GM19328 (cell line): Measurements from ENCODE around the gene RBMS1.

Source experiments
- ATAC-seq: cut with Tn5 transposase; IDR thresholded peaks from one replicate; pipeline ENCODE4 v1.9.1; 2021; ENCODE audit warnings: mild to moderate bottlenecking, moderate library complexity; ENCODE audit not compliant: unreplicated experiment

The RBMS1 gene

DNA sequence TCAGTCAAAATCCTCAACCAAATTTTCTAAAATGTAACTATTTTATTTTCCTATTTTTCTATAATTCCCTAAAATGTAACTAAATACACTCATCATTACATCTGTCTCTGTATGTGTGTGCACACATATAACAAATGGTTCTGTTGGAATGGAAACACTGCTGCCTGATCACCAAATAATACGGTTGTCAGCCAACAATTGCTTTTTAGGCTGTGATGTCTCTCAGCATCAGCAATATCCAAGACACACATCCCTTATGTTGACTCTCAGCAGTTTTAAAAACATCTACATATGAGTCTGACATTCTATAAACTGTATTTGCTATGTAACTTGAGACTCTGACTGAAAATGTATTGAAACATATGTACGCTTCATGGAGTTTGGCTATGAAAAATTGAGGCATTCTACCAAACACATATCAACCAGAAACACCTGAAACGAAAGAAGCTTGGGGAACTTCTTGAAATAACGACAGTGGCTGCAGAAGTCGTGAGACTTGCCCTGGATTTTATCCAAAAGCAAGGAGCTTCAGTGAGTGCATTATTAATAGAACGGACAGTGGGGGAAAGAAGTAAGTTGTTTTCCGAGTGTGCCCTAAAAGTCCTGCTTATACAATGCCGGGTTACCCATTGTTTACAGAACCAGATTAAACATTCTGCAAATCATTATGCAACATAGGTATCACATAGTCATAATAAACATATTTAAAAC lies 183.3 kb downstream of the RBMS1 start:
- ATAC-seq: no peak

DNA sequence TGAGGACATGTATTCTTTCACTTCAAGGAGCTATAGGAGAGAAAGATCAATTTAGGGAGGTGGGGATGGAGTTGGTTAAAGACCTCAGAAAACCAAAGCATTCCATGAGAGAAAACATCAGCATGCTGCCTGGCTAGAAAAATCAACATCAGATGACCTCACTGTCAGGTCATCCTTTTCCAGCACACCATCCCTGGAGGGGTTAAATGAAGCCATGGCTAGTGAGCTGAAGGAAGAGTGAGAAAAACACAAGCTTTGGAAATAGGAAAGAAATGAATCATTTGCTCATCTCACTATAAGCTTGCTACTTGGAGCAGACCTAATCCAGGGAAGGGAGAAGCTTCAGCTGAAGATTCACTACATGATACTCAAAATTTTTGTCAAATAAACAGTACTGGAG lies 184.0 kb downstream of the RBMS1 start:
- no peak for ATAC-seq

DNA sequence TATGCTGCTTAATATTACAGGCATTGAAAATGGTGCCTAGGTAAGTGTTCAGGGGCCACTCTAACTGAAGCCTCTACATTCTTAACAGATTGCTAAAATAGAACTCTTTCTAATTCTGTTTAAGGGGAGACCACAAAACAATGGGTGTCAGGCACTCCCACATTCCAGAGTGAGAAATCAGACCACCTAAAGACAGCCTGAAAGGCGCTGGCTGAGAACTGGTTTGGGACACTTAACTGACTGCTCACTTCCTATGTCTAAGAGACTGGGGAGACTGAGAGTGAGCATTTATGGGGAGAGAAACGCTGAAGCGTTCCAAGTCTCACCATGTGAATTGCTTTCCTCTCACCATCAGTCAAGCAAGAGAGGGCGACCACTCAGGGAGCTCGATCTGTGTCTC lies 184.7 kb downstream of the RBMS1 start:
- ATAC-seq: no peak

DNA sequence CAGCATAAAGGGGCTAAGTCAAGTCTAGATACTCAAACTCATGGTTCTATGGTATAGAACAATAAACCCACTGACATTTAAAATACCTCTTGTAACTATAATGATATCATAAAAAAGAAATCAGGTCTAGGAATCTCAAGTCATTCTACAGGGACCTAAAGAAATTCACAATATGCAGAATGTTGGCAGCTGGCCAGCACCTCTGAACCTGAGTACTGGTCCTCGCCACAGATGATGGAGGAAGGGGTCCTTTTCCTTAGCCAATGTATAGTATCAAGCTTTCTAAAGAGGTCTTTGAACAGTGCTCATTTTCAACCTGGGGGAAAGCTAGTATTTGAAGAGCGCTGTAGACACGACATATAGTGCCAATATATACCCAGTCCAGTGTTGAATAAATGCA lies 185.1 kb downstream of the RBMS1 start:
- ATAC-seq: no peak

DNA sequence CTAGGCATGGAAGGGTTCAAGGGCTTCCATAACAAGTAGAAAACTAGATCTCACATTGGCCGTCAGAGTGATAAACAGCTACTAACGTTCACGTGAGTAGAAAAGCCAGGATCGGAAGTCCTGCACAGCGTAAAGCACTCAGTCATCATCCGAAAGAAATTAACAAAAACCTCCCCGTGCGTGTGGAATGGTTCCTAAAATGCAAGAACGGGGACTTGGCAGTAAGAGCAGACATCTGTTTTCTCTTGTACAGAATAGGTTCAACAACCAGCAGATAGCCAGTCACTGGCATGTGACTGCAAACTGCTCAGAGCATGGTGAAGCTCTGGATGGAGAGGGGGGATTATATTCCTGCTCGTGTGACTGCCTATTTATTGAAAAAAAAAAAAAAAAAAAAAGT lies 186.6 kb downstream of the RBMS1 start:
- ATAC-seq: no peak

DNA sequence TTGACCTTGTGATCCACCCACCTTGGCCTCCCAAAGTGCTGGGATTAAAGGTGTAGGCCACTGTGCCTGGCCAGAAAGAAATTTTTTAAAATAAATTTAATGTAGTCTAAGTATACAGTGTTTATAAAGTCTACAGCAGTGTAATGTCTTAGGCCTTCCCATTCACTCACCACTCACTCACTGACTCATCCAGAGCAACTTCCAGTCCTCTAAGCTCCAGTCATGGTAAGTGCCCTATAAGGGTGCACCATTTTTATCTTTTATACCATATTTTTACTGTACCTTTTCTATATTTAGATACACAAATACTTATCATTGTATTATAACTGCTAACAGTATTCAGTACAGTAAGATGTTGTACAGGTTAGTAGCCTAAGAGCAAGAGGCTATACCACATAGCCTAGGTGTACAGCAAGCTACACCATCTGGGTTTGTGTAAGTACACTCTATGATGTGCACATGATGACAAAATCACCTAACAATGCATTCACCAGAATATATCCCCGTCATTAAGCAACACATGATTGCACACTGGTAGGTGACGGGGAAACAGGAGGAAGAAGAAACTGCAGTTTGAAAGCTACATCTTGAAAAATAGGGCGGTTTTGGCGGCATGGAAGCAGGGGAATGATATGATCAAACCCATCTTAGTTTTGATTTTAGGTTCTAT lies 188.4 kb downstream of the RBMS1 start:
- ATAC-seq: no peak

DNA sequence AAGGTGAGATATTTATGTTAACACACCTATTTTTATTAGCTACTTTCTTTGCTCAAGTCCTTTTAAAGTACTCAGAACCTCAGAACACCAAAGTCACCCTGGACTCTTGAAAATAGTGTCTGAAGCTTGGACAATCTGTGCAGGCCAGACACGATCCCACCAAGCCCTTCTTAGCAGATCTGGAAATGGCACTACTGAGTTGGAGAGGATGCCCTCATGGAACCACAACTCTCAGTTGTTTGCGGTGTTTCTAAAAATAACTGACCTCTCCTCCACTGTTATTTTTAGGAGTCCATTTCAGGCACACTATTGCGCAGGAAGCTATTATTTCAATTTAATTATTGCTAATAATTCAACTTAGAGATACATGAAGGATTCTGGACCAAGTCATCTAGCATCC lies 190.1 kb downstream of the RBMS1 start:
- no peak for ATAC-seq

DNA sequence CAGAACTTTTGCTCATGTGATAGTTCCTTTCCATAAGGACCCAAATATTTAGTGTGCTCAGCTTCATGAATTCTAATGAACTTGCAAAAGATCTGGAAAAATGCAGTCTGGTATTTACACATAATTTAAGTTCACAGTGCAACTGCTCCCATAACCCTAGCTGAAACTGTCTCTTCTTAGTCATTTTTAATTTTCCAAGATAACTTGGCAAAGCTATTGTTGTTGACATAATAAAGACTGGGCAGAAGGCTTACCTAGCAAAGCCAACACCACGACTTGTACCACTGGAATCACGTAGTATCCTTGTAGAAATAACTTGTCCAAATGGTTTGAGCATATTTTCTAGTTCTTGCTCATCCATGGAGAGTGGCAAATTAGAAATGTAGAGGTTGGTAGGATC lies 190.5 kb downstream of the RBMS1 start:
- ATAC-seq: no peak

DNA sequence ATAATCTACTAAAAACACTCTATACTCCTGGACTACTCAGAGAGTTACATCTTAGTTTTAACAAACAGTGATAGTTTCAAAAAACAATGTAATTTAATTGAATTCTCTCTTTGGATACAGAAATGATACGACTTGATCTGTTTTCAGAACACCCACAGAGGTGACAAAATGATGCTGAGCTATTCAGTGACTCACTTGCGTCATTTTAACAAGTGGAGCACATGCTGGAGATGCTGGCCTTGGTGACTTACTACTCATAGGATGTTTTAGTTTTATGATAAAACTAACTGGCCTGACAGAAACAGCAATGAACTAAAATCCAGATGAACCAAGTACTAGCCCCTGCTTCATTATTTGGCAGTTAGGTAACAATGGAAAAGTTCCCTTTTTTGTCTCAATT lies 192.2 kb downstream of the RBMS1 start:
- no peak for ATAC-seq

DNA sequence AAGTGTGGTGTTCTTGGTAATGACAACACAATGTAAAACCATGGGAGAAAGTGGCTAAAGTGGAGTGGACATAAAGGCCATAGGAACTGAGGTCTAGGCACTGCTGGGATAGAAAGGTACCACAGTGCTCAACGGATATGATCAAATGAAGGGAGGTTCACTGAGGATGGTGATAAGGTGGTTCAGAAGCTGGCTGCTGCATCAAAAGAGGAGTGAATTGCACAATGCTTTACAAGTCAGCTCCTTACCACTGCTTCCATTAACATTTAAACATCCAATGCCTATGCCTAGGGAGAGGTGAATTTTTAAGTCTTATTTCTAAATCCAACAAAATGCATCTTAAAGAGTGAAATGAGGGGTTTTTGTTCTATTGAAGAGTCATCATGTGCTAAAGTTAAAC lies 193.4 kb downstream of the RBMS1 start:
- ATAC-seq: no peak

DNA sequence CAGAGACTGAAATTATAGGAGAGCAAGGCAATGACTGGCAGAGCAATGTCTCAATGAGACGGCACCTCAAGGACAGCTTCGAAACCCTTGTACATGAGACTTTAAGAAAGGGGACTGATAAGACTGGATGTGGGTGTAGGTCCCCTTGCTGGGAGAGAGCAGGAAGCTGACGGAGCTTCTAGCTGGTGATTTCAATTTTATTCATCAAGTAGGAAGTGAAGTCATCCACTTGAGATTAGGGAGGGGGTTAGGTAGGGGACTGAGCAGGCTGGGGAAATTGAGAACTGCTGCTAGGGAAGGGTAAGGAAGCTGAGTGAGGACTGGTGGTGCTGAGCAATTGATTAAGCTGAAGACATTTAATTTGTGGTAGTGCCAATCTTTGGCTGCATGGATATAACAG lies 194.1 kb downstream of the RBMS1 start:
- ATAC-seq: no peak

DNA sequence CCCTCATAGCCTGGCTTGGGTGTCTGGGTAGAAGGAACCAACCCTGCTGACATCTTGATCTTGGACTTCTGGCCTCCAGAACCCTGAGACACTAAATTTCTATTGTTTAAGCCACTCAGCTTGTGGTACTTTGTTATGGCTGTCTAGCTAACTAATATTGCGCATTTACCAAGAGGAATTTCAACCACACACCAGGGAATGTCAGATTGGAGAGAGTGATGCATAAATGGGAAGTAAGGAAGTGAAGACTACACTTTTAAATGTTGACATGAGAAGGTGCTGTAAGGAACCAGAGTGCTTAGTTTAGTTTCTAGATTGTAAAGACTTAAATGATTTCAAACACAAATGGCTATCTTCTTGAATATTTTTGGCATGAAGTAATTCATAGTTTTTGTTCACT lies 194.6 kb downstream of the RBMS1 start:
- ATAC-seq: no peak

DNA sequence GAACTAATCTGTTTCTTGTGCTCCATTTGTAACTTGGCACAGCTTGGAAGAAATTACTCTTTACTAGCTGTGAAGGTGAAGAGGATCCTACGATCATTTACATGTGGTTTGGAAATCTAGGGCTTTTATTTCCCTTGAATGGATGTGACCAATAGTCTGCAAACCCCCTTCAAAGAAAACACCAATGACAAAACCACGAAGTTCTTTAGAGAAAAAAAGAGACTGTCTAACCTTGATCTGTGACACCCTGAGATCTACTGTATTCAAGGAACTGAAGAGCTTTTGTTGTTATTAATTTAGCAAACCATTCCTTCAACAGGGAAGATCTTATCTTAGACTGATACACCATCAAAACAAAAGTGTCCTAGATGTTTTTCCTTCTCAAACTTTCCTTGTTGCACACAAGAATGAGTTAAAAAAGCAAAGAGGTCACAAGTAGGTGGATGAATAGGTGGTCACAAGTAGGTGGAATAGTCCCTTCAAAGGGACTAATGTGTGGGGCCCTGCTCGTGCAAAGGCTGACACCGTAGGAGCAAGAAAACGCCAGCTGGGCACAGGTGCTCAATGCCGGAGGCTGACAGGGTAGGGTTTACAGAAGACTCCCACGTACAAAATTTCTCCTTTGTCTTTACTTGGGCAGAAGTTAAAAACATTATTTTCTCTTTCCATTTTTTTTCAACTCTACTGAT lies 197.9 kb downstream of the RBMS1 start:
- ATAC-seq: no peak

DNA sequence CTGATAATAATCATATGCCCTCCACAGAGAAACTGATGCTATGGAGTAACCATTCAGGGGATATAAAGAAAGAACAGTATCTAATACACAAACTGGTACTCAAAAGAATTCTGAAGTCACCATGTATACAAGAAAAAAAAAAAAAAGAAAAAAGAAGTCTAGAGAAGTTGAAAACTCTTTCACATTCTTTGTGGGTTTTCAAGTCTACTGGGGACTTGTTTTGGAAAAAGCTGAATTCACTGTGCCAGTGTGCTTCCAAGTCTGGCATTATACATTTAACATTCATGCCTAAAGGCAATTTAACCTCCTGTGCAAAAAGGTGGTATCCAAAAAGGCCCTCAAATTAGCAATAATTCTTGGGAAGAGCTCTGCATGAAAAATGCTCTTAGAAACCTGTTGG lies 198.7 kb downstream of the RBMS1 start:
- ATAC-seq: no peak

DNA sequence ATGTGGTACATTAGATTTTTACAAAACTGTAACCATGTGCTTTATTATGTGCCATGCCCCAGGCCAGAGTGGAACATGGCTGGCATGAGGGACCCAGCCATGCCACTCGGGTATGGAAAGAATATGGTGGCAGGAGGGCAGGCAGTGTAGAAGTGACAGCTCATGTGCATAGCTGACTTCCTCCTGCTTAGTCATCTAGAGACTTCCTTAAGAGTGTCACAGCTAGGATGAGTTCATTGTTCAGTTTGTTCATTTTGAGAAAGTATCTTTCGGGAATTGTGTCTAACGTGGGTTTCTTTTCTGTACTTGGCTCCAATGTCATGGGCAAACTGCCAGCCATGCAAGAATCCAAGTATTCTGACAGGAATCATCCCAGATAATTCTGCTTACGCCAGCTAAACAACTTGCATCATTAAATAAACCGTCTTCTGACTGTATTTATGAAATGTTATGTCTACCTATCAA lies 199.2 kb downstream of the RBMS1 start:
- no peak for ATAC-seq

DNA sequence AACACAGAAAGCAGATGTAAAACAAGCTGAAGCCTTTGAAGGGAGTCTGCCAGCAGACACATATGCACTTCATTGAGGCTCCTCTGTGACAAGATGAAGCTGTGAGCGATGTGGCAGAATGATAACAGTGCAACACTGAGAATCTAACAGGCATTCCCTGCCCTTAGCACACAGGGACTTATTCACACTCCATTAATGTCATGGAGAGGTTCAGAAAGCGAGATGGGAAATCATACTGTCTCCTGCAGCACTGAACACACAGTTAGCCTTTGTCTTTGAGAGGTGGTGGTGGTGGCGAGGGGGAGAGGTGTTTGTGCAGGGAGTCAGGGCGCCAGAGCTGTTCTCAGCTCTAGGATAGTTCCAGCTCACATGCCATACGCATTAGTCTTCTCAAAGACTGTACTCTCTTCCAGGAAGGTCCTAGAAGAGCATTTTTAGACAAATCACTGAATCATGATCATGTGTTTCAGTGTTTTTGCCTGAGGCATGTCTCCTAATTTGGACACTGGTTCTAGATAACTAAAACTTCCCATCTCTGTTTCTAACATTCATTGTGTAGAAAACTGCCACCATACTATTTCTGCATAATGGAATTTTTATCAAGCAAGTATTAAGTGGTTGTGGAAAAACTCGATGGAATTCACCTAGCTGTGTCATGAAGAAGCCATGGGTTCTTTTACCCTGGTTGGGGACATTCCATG lies 200.1 kb downstream of the RBMS1 start:
- no peak for ATAC-seq

DNA sequence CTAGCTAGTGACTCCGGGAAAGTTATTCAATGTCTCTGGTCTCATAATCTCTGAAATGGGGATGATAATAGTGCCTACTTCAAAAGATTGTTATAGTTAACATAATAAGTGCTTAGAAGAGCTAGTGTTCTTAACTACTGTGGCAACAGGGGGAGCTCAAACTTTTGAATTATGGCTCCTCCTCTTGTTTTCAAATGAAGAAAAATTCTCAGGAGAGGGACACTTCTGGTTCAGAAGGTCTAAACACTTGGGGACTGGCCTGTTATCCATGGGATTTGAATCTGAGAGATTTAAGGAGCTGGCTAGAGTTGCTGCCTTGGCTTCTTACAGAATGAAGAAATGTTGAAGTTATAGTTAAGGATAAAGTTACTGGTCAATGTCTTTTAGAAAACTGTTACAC lies 201.4 kb downstream of the RBMS1 start:
- no peak for ATAC-seq

DNA sequence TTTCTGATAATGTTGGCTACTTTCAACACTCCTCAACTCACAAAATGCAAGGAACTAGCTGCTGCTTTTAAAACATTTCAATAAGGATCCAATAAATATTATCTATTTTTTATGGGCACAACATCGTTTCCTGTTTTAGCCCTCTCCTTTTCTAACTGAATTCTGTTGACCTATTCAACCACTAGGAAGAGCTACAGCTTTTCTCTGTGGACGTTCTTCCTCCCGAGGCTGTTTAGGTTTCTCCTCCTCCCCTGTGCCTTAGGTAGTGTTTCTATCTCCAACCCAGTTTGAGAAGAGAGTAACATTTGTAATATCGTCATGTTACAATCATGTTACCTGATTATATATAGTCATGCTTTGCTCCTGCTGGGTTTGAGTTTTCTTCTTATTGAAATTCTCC lies 202.2 kb downstream of the RBMS1 start:
- ATAC-seq: no peak

DNA sequence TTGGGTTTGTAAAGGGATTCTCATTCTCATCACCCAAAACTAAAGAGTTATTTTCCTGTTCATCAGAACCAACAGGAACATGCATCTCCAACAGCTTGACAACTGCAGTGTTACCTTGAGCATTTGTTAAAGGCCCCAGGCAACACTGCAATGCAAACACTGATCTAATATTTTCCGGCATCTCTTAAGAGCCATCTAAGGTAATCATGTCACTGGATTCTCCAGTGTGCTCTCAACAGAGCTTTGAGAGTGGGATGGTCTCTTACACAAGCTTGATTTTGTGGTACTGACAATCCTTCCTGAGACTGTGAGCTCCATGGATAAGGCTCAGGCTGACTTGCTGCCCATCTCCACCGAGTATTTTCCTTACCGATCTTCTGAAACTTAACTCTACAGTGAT lies 203.0 kb downstream of the RBMS1 start:
- ATAC-seq: no peak

DNA sequence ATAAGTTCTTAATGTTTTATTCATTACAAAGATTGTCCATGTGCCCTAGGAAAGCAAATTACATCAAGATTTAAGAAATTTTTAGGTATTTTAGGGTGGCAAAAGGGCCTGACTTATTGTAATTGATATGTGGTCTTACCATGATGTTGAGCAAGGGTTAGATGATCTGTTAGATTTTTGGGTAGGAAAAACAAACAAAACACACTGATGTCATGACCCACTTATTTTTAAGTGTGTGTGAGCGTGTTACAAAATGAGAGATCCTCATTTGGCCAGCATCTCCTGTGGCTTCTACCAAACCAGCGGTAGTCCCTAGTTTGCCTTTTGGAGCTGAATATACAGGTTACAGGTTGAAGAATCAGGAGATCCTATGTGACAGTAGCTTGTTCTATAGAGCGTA lies 203.8 kb downstream of the RBMS1 start:
- no peak for ATAC-seq

DNA sequence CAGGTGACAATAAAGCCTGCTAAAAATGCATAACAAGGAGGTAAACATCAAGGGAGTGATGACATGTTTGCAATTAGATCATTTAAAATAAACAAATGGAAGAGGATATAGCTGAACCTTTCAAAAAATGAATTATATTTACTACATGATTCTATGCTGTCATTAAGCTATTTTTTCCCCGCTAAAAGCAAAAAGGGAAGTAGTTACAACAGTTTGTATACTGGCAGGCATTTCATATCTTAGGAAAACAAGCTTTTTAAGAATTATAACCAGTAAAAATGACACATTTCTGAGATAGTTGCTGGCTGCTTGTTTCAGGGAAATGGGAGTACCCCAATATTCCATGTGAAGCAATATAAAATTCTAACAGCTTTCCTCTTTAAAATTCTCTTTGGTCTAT lies 204.5 kb downstream of the RBMS1 start:
- no peak for ATAC-seq

DNA sequence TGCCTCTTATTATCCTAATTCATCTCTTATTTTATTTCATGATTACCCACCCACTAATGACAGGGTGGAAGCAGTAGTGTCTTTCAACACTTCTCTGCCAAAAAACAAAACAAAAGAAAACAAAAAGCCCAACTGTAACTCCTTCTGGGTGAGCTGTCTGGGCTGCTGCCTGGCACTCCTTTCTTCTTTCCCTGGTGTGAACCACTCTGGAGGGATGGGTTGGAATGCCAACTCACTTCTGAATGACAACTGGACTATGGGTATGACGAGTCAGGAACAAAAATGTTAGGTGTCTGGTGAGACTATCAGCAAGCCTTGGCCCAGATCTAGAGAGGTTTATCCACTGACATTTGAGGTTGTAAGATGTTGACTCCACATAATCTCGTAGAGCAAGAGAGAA lies 205.3 kb downstream of the RBMS1 start:
- no peak for ATAC-seq
